Activated CD4-positive, CD25-positive, alpha-beta regulatory T cell treated with anti-CD3 and anti-CD28 coated beads, Interleukin-2, amount 50 U/mL, for 16 hours (primary cell): Measurements from ENCODE around the gene HNRNPA1L2.
A peak's percentile ranks its signal among the peaks of the same experiment; 100 is the strongest.
"Not testable (repeated sequence)": the region's sequence is repeated elsewhere in the genome, so short reads cannot be mapped to it uniquely, and the experiment has no call there.

Experiments
- DNase-seq: peaks from one replicate; pipeline ENCODE4 v3.0.0-alpha.2; 2020; ENCODE audit warnings: low read depth, low spot score

HNRNPA1L2 gene

GRCh38 chr13:52642131-52642530, at the start of gene HNRNPA1L2:
Gene HNRNPA1L2 (plus strand): TSS chr13:52642431. CDS start chr13:52642493, 62 bp downstream.
- no peak for DNase-seq

- not testable (repeated sequence) for DNase-seq
These were observed 49.1 kb upstream of the HNRNPA1L2 start for GRCh38 chr13:52593175-52593574.

- not testable (repeated sequence) for DNase-seq
These were observed 48.4 kb upstream of the HNRNPA1L2 start for GRCh38 chr13:52593812-52594211.

GRCh38 chr13:52594295-52594694, 47.9 kb upstream of the HNRNPA1L2 start:
- not testable (repeated sequence) for DNase-seq

GRCh38 chr13:52597676-52598075, 44.6 kb upstream of the HNRNPA1L2 start:
- no peak for DNase-seq

DNA sequence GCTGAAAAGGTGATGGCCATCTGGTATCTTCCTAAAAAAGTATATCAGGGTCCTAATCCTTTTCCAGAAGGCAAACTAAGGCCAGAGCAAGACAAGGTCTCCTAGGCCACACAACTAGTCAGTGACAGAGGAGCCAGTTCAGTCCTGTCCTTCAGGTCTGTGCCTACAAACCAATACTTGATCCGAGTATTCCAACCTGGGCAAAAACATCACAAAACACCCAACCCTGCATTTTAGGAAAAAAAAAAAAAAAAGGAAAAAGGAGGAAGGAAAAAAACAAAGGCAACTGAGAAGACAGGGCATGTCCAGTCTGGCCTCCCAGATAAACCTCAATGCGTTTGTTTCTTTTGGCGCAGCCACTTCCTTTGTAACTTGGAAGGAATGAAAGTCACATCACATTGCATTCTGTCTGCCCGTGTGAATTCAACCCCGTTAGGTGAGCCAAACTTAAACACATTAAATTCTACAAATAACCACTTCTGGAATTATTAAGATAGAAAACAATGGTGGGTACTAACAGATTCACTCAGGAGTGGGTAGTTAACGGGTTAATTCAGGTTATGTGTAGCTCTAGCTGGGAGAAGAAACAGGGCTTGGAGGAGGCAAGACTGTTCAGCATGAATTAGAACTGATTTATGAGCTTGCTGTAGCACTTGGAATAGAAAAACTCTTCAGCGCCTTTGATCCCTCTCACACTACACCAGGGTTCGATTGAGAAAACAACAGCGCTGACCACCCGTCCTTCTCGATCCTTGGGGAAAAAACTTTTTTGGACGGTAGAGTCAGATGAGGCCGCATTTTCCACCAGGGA, 43.0 kb upstream of the HNRNPA1L2 start:
- no peak for DNase-seq

DNA sequence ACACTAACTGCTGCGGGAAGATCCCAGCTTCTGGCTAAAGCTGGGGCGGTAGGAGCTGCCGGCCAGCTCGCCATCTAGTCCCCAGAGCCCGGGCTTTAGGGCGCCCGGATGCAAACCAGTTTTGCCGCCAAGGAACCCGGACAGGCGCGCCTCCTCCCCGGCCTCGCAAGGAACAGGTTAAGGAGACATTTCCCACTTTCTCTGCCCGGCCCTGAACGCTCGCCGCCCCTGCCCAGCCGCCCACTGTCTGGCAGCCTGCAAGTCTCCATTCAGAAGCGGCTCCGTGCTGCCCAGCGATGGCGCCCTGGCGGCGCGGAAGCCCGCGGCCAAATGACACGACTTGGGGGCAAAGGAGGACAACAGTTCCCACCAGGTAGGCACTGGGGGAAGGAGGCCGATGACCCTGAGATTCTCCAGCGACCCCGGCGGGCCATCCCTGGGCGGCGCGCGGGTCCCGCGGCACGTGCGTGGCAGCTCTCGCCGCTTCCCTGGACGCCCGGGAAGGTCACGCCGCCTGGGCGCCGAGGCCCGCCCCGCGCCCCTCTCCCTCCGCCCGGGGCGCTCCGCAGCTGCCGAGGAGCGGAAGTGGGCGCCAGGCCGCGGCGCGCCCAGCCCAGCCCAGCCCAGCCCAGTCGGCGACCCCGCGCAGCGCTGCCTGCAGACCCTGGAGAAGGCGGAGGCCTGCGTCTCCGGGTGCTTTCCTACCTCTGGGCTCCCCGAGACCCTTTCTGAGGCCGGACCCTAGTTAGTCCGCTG, 42.2 kb upstream of the HNRNPA1L2 start:
- DNase-seq, result no peak

GRCh38 chr13:52600666-52601065, 41.6 kb upstream of the HNRNPA1L2 start:
- DNase-seq, result no peak

DNA sequence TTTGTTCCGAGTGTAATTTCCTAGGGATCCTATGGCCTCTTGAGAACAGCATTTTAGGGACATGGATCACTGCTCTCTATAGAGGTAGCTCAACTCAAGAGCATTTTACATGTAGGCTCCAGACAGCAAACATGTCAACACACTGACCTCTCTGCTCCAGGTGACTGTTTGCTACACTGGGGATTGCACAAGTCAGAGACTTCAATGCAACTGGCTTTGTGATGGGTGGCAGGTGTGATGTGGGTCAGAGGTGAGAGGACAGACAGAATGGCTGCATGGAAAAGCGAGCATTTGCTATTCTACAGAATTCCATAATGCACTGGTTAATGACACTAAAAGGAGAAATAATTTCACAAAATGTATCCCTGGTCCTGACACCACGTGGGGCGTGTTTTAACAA, 38.9 kb upstream of the HNRNPA1L2 start:
- not testable (repeated sequence) for DNase-seq

GRCh38 chr13:52606126-52606525, 36.1 kb upstream of the HNRNPA1L2 start:
- not testable (repeated sequence) for DNase-seq

DNA sequence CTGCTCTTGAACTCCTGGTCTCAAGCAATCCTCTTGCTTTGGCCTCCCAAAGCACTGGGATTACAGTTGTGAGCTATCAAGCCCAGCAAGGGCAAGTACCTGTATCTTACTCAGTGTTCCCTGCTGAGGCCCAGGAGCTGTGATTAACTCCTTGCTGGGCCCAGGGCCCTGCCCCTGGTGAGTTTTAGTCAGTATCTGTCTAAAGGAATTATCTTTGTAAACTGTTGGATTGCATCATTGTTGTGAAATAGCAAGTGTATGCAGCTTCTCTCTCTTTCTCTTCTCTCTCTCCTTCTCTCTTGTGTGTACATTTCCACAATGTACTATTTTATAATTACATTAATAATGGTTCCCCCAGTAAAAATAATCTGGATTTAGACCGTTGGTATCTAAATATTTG, 35.4 kb upstream of the HNRNPA1L2 start:
- not testable (repeated sequence) for DNase-seq

DNA sequence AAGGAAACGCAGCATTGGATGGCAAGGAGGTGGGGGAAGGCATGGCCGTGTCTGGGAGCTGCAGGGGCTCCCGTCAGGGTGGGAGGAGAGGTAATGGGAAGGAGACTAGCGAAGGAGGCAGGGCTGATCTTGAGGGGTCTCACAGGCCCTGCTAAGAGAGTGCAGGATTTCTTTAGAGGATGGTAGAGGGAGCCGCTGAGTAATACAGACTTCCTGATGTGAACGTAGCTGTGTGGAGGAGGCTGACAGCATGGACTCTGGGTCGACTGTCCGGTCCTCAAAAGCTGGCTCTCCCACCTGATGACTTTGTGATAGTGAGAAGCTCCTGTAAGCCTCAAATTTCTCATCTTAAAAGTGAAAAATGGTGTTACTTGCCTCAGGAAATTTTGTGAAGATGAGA, 34.0 kb upstream of the HNRNPA1L2 start:
- DNase-seq, result not testable (repeated sequence)

GRCh38 chr13:52609013-52609606, 33.1 kb upstream of the HNRNPA1L2 start:
- not testable (repeated sequence) for DNase-seq

DNA sequence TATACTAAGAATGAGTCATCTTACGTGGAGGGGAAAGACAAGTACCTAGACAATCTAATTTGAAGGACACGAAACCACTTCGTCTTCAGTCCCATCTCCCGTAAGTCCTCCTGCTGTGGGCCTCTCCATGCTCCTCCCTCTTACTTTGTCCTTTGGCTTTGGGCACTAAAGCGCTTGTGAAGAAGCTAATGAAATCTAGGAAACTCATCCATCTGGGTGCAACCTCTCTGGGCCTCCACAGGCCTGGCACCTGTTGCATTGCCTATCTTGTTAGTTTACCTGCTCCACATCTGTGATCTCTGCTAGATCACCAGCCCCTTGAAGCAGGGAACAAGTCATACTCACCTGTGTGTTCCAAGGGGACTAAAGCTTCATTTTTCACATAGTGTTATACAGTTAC, 32.1 kb upstream of the HNRNPA1L2 start:
- not testable (repeated sequence) for DNase-seq

GRCh38 chr13:52615134-52615801, 27.0 kb upstream of the HNRNPA1L2 start:
- no peak for DNase-seq

GRCh38 chr13:52615812-52616211, 26.4 kb upstream of the HNRNPA1L2 start:
- DNase-seq, result no peak

- DNase-seq, result peak; percentile 67
These were observed 24.9 kb upstream of the HNRNPA1L2 start for GRCh38 chr13:52617070-52618060.

GRCh38 chr13:52631083-52631690, 11.0 kb upstream of the HNRNPA1L2 start:
- DNase-seq, result not testable (repeated sequence)

DNA sequence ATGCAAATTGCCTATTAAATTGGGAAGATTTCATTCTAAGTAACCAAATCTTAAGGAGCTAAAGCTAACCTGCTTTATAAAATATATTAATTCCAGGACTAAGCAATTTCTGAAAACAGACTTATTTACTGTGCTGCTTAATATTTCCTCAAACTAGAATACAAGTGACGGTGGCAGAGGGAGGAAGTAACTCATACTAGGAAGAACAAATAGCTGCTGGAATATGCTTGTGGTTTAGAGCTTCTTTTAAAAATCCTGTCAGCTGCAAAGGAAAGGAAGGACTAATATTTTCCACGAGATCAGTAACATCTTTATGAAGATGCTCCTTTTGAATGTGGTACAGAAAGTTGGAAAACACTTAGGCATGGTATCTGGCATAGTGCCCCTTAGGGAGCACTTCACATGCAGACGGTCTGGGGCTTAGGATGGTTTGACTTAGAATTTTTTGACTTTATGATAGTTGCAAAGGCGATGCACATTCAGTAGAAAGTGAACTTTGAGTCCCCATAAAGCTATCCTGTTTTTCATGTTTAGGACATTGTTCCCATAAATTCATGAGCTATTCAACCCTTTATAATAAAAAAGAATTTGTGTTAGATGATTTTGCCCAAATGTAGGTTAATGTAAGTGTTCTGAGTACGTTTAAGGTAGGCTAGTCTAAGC, 3.4 kb upstream of the HNRNPA1L2 start:
- DNase-seq, result no peak

DNA sequence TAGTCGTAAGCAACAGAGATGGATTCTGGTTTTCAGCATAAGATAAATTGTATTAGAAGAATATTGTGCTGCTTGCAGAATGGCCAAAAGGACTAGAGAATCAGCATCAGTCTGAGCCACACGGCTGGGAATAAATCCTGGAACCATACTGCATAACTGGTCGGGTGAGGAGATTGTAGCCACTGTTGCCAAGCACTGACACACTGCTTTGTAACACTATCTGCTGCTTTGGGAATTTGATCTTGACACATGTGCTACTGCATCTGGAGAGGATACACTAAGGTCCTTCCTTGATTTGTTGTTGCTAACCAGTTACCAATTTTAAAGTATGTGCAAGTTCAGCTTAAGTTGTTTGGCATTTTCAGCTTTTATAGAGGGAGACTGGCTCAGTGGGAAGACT, 1.9 kb downstream of the HNRNPA1L2 start:
- DNase-seq, result no peak
